ENCODE measurements around the gene CRIP2. TPM values are rescaled to one million over a fixed set of nuclear protein-coding genes. Genes with fewer than 3 reads are reported as not detected.

CRIP2 gene
- total and polyA plus RNA-seq, 2 of the 13 experiments (the other 11 are each of a cell fraction or from before 2014, with no cell fraction given), result 31.6 to 37.9 TPM

DNA sequence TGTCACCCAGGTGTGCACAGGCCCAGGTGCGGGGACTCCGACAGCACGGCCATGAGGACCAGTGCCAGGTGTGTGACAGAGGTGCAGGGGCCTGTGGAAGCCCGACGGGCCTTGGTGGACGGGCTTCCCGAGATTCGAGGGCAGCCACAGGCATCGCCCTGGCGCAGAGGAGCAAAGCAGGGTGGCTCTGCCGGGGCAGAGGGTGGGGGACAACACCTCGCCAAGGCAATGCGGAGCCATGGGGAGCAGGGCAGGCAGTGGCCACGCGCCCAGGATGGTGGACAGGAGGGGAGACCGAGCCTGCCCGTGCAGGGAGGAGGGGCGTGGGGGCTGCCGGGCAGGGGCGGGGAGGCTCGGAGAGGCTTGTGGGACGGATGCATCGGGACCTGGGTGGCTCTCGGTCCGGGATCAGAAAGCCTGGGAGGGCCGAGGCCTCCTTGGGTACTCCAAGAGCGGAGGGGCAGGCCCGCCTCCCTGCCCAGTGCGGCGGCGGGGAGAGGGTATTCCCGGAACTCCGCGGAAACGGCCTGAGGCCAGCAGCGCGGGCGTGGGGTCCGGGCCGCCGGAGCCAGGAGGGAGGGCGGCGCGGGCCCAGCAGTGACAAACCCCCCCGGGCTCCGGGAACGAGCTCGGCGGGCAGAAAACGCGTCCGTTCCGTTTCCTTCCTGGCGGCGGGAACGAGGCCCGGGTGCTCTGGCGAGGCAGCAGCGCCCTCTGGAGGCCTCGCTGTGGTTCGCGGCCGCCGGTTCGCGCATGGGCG is 53.4 kb downstream of the CRIP2 start (continued):
- TF ChIP-seq, protein P1, sequence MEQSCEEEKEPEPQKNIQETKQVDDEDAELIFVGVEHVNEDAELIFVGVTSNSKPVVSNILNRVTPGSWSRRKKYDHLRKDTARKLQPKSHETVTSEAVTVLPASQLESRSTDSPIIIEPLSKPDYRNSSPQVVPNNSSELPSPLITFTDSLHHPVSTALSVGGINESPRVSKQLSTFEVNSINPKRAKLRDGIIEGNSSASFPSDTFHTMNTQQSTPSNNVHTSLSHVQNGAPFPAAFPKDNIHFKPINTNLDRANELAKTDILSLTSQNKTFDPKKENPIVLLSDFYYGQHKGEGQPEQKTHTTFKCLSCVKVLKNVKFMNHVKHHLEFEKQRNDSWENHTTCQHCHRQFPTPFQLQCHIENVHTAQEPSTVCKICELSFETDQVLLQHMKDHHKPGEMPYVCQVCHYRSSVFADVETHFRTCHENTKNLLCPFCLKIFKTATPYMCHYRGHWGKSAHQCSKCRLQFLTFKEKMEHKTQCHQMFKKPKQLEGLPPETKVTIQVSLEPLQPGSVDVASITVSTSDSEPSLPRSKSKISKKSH (CRISPR knock-in tag; IDR thresholded peaks at IDR 0.05; ENCODE audit: borderline replicate concordance), result no peak
- TF ChIP-seq LCORL (IDR thresholded peaks at IDR 0.05), result no peak
- TF ChIP-seq LCORL (CRISPR knock-in tag; IDR thresholded peaks at IDR 0.05), result 0 out of 2 replicates have a peak, but pooled peaks have one; percentile 49
- TF ChIP-seq JUND (CRISPR knock-in tag; IDR thresholded peaks at IDR 0.05), result no peak
- TF ChIP-seq, protein P2, sequence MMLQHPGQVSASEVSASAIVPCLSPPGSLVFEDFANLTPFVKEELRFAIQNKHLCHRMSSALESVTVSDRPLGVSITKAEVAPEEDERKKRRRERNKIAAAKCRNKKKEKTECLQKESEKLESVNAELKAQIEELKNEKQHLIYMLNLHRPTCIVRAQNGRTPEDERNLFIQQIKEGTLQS (CRISPR knock-in tag; IDR thresholded peaks at IDR 0.05), result no peak
- 0 out of 2 replicates have a peak, but pooled peaks have one; percentile 51 for TF ChIP-seq SP4 (CRISPR knock-in tag; IDR thresholded peaks at IDR 0.05)
- TF ChIP-seq, protein P3, sequence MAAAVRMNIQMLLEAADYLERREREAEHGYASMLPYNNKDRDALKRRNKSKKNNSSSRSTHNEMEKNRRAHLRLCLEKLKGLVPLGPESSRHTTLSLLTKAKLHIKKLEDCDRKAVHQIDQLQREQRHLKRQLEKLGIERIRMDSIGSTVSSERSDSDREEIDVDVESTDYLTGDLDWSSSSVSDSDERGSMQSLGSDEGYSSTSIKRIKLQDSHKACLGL (CRISPR knock-in tag; IDR thresholded peaks at IDR 0.05), result peak; percentile 30; the same call in 1 of the 2 replicates
- no peak for TF ChIP-seq NCOR1 (IDR thresholded peaks at IDR 0.05; ENCODE audit: borderline replicate concordance, low read length)
- no peak for TF ChIP-seq PLRG1 (conservative IDR thresholded peaks at IDR 0.05)
- TF ChIP-seq SMAD9 (CRISPR knock-in tag; IDR thresholded peaks at IDR 0.05), result no peak
- TF ChIP-seq HNF4A (CRISPR knock-in tag; IDR thresholded peaks at IDR 0.05), result peak; percentile 38; the same call in 1 of the 2 replicates
- TF ChIP-seq, protein P4, sequence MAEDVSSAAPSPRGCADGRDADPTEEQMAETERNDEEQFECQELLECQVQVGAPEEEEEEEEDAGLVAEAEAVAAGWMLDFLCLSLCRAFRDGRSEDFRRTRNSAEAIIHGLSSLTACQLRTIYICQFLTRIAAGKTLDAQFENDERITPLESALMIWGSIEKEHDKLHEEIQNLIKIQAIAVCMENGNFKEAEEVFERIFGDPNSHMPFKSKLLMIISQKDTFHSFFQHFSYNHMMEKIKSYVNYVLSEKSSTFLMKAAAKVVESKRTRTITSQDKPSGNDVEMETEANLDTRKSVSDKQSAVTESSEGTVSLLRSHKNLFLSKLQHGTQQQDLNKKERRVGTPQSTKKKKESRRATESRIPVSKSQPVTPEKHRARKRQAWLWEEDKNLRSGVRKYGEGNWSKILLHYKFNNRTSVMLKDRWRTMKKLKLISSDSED (CRISPR knock-in tag; IDR thresholded peaks at IDR 0.05), result no peak
- TF ChIP-seq ZNF878 (CRISPR knock-in tag; IDR thresholded peaks at IDR 0.05), result no peak
- TF ChIP-seq NFE2L1 (CRISPR knock-in tag; IDR thresholded peaks at IDR 0.05; ENCODE audit: borderline replicate concordance), result no peak
- TF ChIP-seq ZNF883 (CRISPR knock-in tag; IDR thresholded peaks at IDR 0.05; ENCODE audit: not compliant biosample characterization), result no peak
- TF ChIP-seq, protein P5, sequence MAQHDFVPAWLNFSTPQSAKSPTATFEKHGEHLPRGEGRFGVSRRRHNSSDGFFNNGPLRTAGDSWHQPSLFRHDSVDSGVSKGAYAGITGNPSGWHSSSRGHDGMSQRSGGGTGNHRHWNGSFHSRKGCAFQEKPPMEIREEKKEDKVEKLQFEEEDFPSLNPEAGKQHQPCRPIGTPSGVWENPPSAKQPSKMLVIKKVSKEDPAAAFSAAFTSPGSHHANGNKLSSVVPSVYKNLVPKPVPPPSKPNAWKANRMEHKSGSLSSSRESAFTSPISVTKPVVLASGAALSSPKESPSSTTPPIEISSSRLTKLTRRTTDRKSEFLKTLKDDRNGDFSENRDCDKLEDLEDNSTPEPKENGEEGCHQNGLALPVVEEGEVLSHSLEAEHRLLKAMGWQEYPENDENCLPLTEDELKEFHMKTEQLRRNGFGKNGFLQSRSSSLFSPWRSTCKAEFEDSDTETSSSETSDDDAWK (CRISPR knock-in tag; IDR thresholded peaks at IDR 0.05), result no peak
- TF ChIP-seq ZNF44 (CRISPR knock-in tag; IDR thresholded peaks at IDR 0.05), result no peak
- TF ChIP-seq ZMAT3 (CRISPR knock-in tag; conservative IDR thresholded peaks at IDR 0.05), result 0 out of 2 replicates have a peak, but pooled peaks have one; percentile 62
- no peak for TF ChIP-seq CHCHD3 (CRISPR knock-in tag; IDR thresholded peaks at IDR 0.05)
- TF ChIP-seq ZNF775 (CRISPR knock-in tag; IDR thresholded peaks at IDR 0.05; ENCODE audit: borderline replicate concordance), result no peak
- peak; percentile 84 for TF ChIP-seq KDM2A (CRISPR knock-in tag; IDR thresholded peaks at IDR 0.05; ENCODE audit: borderline replicate concordance, low read depth)
- peak; percentile 41; the same call in 1 of the 2 replicates for TF ChIP-seq ZSCAN25 (CRISPR knock-in tag; IDR thresholded peaks at IDR 0.05)
- no peak for TF ChIP-seq NR2F6 (IDR thresholded peaks at IDR 0.05)
- peak; percentile 51; the same call in 1 of the 2 replicates for TF ChIP-seq NR2F6 (CRISPR knock-in tag; IDR thresholded peaks at IDR 0.05)
- 0 out of 2 replicates have a peak, but pooled peaks have one; percentile 31 for TF ChIP-seq TGIF2 (CRISPR knock-in tag; IDR thresholded peaks at IDR 0.05)
- no peak for TF ChIP-seq ZNF747 (CRISPR knock-in tag; IDR thresholded peaks at IDR 0.05; ENCODE audit: borderline replicate concordance)
- no peak for TF ChIP-seq U2AF1 (optimal IDR thresholded peaks at IDR 0.05; ENCODE audit: low read depth, low read length)

Data from HepG2 (cell line).